H1 (cell line): ENCODE results near the gene INPP4B. TPM values are rescaled to one million over a fixed set of nuclear protein-coding genes. Genes with fewer than 3 reads are reported as not detected.

Experiments
- CTCF ChIA-PET: fragments of 300-600 bp; sonication (Branson Sonifier 250); formaldehyde crosslinking; loops from one replicate; lab custom pipeline; 2021; ENCODE audit not compliant: partially characterized antibody; lab: Charles Lee
- POLR2A ChIA-PET: fragments of 300-600 bp; sonication (Branson Sonifier 250); formaldehyde crosslinking; loops from one replicate; lab custom pipeline; 2021; ENCODE audit warnings: inconsistent platforms; ENCODE audit not compliant: partially characterized antibody; lab: Charles Lee
- DNase-seq, 2 experiments: peaks; one replicate each; pipeline versions ENCODE4 v3.0.0 to v3.0.0-alpha.2; 2010 to 2022; ENCODE audit warnings: low spot score in 2 of 2, low read depth in 1 of 2, mixed read lengths in 1 of 2
- FAIRE-seq: peaks from 2 replicates; lab custom pipeline; 2011; peaks lifted over from hg19 to GRCh38; lab: Jason Lieb, UNC
- H2AFZ ChIP-seq: 2 replicates; pipeline ENCODE4 v1.8.1; 2012; ENCODE audit warnings: low read length, inconsistent platforms
- H2AK5ac ChIP-seq: 2 replicates; pipeline ENCODE4 v1.6.1; 2013; ENCODE audit warnings: low read depth, low read length
- H2BK120ac ChIP-seq: replicated peaks from 2 replicates; pipeline ENCODE3; 2013; ENCODE audit warnings: low read depth, low read length, inconsistent platforms
- H2BK12ac ChIP-seq: 2 replicates; pipeline ENCODE4 v1.6.1; 2013; ENCODE audit warnings: low read depth, low read length
- H2BK15ac ChIP-seq: 2 replicates; pipeline ENCODE4 v1.6.1; 2013; ENCODE audit warnings: low read length
- H2BK20ac ChIP-seq: 2 replicates; pipeline ENCODE4 v1.6.1; 2013; ENCODE audit warnings: low read length
- H2BK5ac ChIP-seq: 2 replicates; pipeline ENCODE4 v1.6.1; 2013; ENCODE audit warnings: low read depth, low read length
- H3K14ac ChIP-seq: 2 replicates; pipeline ENCODE4 v1.6.1; 2013; ENCODE audit warnings: inconsistent platforms; ENCODE audit not compliant: insufficient read length
- H3K18ac ChIP-seq: 2 replicates; pipeline ENCODE4 v1.6.1; 2013; ENCODE audit warnings: low read length; ENCODE audit errors: extremely low read depth
- H3K23ac ChIP-seq: 2 replicates; pipeline ENCODE4 v1.6.1; 2013; ENCODE audit warnings: inconsistent platforms; ENCODE audit not compliant: insufficient read length
- H3K23me2 ChIP-seq: 2 replicates; pipeline ENCODE4 v1.6.1; 2013; ENCODE audit warnings: low read depth, low read length
- H3K27ac ChIP-seq: 2 replicates; pipeline ENCODE4 v1.6.1; 2011; ENCODE audit warnings: low read depth, low read length, inconsistent platforms
- H3K27me3 ChIP-seq, 4 experiments: replicated peaks in 1 of 4; 1 replicate in 1 of 4; 2 replicates in 3 of 4; pipeline versions ENCODE4 v1.6.1 to v1.8.1; 2011 to 2013; ENCODE audit warnings: low read length in 3 of 4, mild to moderate bottlenecking in 3 of 4, inconsistent platforms in 2 of 4, mixed read lengths in 2 of 4, moderate library complexity in 1 of 4; ENCODE audit not compliant: control insufficient read depth in 3 of 4, insufficient read depth in 3 of 4; ENCODE audit errors: extremely low read depth in 1 of 4
- H3K36me3 ChIP-seq, 4 experiments: 2 replicates each; pipeline versions ENCODE4 v1.6.1 to v1.8.1; 2011 to 2013; ENCODE audit warnings: mild to moderate bottlenecking in 4 of 4, low read length in 3 of 4, moderate library complexity in 2 of 4, control low read depth in 1 of 4, inconsistent platforms in 1 of 4; ENCODE audit not compliant: insufficient read depth in 4 of 4, control insufficient read depth in 2 of 4
- H3K4ac ChIP-seq: replicated peaks from 2 replicates; pipeline ENCODE3; 2013; ENCODE audit warnings: low read length, low read depth, mixed read lengths, inconsistent platforms; ENCODE audit not compliant: insufficient read length
- H3K4me1 ChIP-seq, 4 experiments: replicated peaks in 1 of 4; 1 replicate in 1 of 4; 2 replicates in 3 of 4; pipeline versions ENCODE4 v1.6.1 to v1.8.1; 2011 to 2013; ENCODE audit warnings: low read length in 3 of 4, inconsistent platforms in 2 of 4, mixed read lengths in 1 of 4; ENCODE audit not compliant: insufficient read depth in 4 of 4, control insufficient read depth in 3 of 4
- H3K4me2 ChIP-seq, 2 experiments: 2 replicates each; pipeline versions ENCODE4 v1.6.1 to v1.8.1; 2011 to 2013; ENCODE audit warnings: low read depth in 2 of 2, low read length in 2 of 2, control low read depth in 1 of 2, inconsistent platforms in 1 of 2, mild to moderate bottlenecking in 1 of 2; ENCODE audit not compliant: insufficient read depth in 1 of 2
- H3K4me3 ChIP-seq, 4 experiments: fragments of 200-600, 300-600 bp in 1 of 4; sonication (generic), shearing (Covaris generic), sonication (Bioruptor Twin) in 1 of 4; 2 replicates each; pipeline versions ENCODE4 v1.5.1 to v1.8.1; 2011 to 2016; ENCODE audit warnings: low read length in 4 of 4, low read depth in 3 of 4, control low read depth in 2 of 4, inconsistent platforms in 2 of 4, mild to moderate bottlenecking in 2 of 4, mixed read lengths in 1 of 4, moderate library complexity in 1 of 4; ENCODE audit not compliant: insufficient read depth in 2 of 4; ENCODE audit errors: extremely low read depth in 1 of 4
- H3K56ac ChIP-seq: replicated peaks from 2 replicates; pipeline ENCODE3; 2013; ENCODE audit warnings: low read depth, mild to moderate bottlenecking, mixed read lengths, low read length, inconsistent platforms; ENCODE audit not compliant: insufficient read length
- H3K79me1 ChIP-seq: 2 replicates; pipeline ENCODE4 v1.6.1; 2013; ENCODE audit warnings: low read depth, low read length, control low read depth
- H3K79me2 ChIP-seq, 2 experiments: 2 replicates each; pipeline versions ENCODE4 v1.6.1 to v1.8.1; 2012 to 2013; ENCODE audit warnings: low read length in 2 of 2, mild to moderate bottlenecking in 2 of 2, inconsistent platforms in 1 of 2; ENCODE audit not compliant: insufficient read depth in 2 of 2, control insufficient read depth in 1 of 2
- H3K9ac ChIP-seq, 4 experiments: replicated peaks in 1 of 4; 1 replicate in 1 of 4; 2 replicates in 3 of 4; pipeline versions ENCODE4 v1.6.1 to v1.8.1; 2011 to 2013; ENCODE audit warnings: low read depth in 3 of 4, low read length in 3 of 4, control low read depth in 2 of 4, mild to moderate bottlenecking in 2 of 4, moderate library complexity in 2 of 4, inconsistent platforms in 1 of 4; ENCODE audit errors: extremely low read depth in 1 of 4
- H3K9me3 ChIP-seq, 2 experiments: 2 replicates each; pipeline versions ENCODE4 v1.6.1 to v1.8.1; 2012 to 2013; ENCODE audit warnings: mild to moderate bottlenecking in 2 of 2, moderate library complexity in 2 of 2, control low read depth in 1 of 2, inconsistent platforms in 1 of 2, low read depth in 1 of 2, low read length in 1 of 2, mixed read lengths in 1 of 2; ENCODE audit not compliant: insufficient read depth in 2 of 2
- H4K20me1 ChIP-seq, 2 experiments: replicated peaks in 1 of 2; 2 replicates each; pipeline versions ENCODE3 to v1.8.1; 2011 to 2013; ENCODE audit warnings: inconsistent platforms in 2 of 2, low read length in 2 of 2, mild to moderate bottlenecking in 1 of 2; ENCODE audit not compliant: insufficient read depth in 2 of 2, control insufficient read depth in 1 of 2
- H4K5ac ChIP-seq: 2 replicates; pipeline ENCODE4 v1.6.1; 2013; ENCODE audit warnings: low read length, low read depth, mixed read lengths, inconsistent platforms; ENCODE audit not compliant: insufficient read length
- H4K8ac ChIP-seq: 2 replicates; pipeline ENCODE4 v1.8.0; 2013; ENCODE audit warnings: mild to moderate bottlenecking, moderate library complexity, low read length, inconsistent platforms; ENCODE audit not compliant: insufficient read depth; ENCODE audit errors: extremely low read depth
- H4K91ac ChIP-seq: replicated peaks from 2 replicates; pipeline ENCODE3; 2013; ENCODE audit warnings: low read length, mixed read lengths, inconsistent platforms; ENCODE audit not compliant: insufficient read length
- BACH1 ChIP-seq: IDR thresholded peaks from 2 replicates; pipeline ENCODE4 v1.6.1; 2012; ENCODE audit warnings: low read length, improper control_type of control experiment
- CHD1 ChIP-seq: IDR thresholded peaks from 2 replicates; pipeline ENCODE4 v1.6.1; 2012; ENCODE audit warnings: low read depth, low read length, improper control_type of control experiment
- EGR1 ChIP-seq: IDR thresholded peaks from 2 replicates; pipeline ENCODE4 v1.6.1; 2011; ENCODE audit warnings: low read depth, low read length, borderline replicate concordance
- FOSL1 ChIP-seq: IDR thresholded peaks from 2 replicates; pipeline ENCODE4 v1.6.1; 2011; ENCODE audit warnings: mild to moderate bottlenecking, low read depth, low read length, moderate library complexity; ENCODE audit not compliant: insufficient read depth
- JUND ChIP-seq: IDR thresholded peaks from 2 replicates; pipeline ENCODE4 v1.6.1; 2011; ENCODE audit warnings: mild to moderate bottlenecking, improper control_type of control experiment, low read length
- PHF8 ChIP-seq: fragments of 200-600 bp; sonication (generic); conservative IDR thresholded peaks from 2 replicates; pipeline ENCODE4 v1.7.1; 2012; ENCODE audit warnings: low read depth, mild to moderate bottlenecking, inconsistent platforms, low read length, moderate library complexity
- RXRA ChIP-seq: IDR thresholded peaks from 2 replicates; pipeline ENCODE4 v1.6.1; 2011; ENCODE audit warnings: low read depth, mild to moderate bottlenecking, low read length, moderate library complexity; ENCODE audit not compliant: insufficient read depth
- SIRT6 ChIP-seq: IDR thresholded peaks from one replicate; pipeline ENCODE4 v1.7.1; 2012; ENCODE audit warnings: low read length, inconsistent platforms
- SP1 ChIP-seq: IDR thresholded peaks from 2 replicates; pipeline ENCODE4 v1.6.1; 2011; ENCODE audit warnings: low read depth, low read length
- WGBS, 2 experiments: shearing (Covaris generic) in 1 of 2; methylation state at CpG; one replicate each; pipeline versions ENCODE4 v1.1.6 to v1.1.7; 2013 to 2015; ENCODE audit warnings: low lambda C conversion rate in 2 of 2, mixed read lengths in 2 of 2, inconsistent platforms in 1 of 2, low coverage in 1 of 2, missing lambda C conversion rate in 1 of 2; ENCODE audit not compliant: insufficient replicate concordance in 2 of 2, insufficient coverage in 1 of 2, insufficient read length in 1 of 2; ENCODE audit errors: extremely low coverage in 1 of 2, missing lambda C conversion rate in 1 of 2; 5-methylcytosine and 5-hydroxymethylcytosine counted together
- polyA plus RNA-seq, 7 experiments: library from polyadenylated mRNA; depleted of rRNA in 3 of 7; stranded (reverse) in 5 of 7; unstranded in 2 of 7; fragments of >200 nt in 5 of 7; fragments of 200-250 nt in 2 of 7; gene quantifications; 1 replicate in 5 of 7; 2 replicates in 1 of 7; 4 replicates in 1 of 7; pipeline versions ENCODE4 v1.2.1 to v1.2.3, GENCODE V29; 2011 to 2013; ENCODE audit warnings: missing spikeins in 2 of 7, mixed read lengths in 2 of 7
- total RNA-seq: library from RNA; stranded (reverse); fragmentation: NEBNext Ultra II Directional; extraction: Animal tissue kit (Norgen Biotek cat#: 25700); gene quantifications from 2 replicates; pipeline ENCODE4 v1.2.1, GENCODE V29; 2021

The INPP4B gene
- total and polyA plus RNA-seq, 2 of the 8 experiments (the other 6 are each of a cell fraction or from before 2014, with no cell fraction given), result 0.11 to 0.54 TPM

DNA sequence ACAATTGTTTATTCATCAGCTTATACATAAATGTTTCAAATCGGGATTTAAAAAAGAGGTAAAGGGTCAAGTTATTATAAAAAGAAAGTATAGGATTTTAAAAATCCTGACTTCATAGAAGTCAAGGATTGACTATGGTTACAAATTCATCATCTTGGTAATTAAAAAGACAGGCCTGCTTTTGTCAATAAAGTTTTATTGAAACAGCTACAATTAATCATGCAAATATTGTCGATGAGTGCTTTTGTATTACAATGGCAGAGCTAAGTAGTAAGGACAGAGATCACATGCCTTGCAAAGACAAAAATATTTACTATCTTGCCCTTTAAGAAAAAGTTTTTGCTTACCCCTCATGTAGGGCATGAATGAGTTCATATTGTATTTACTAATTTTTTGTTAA lies 614.3 kb downstream of the INPP4B start:
- Histone ChIP-seq H3K79me2 (no peaks in the 10 kb centered on the region), H3K36me3 (no peaks in the 10 kb centered on the region), H3K79me1 (no peaks in the 10 kb centered on the region), H4K20me1 (no peaks in the 10 kb centered on the region), H3K18ac (no peak overlapping the region), H3K4ac (no peak overlapping the region), H4K8ac (no peak overlapping the region), H3K4me1 (no peaks in the 10 kb centered on the region), H2BK120ac (no peak overlapping the region), H2AK5ac (no peak overlapping the region), H2BK12ac (no peak overlapping the region), H3K9me3 (no peaks in the 10 kb centered on the region), H3K9ac (no peak overlapping the region), H3K56ac (no peak overlapping the region), H3K27ac (no peak overlapping the region), H2BK5ac (no peak overlapping the region), H4K91ac (no peak overlapping the region), H3K4me3 (no peak overlapping the region), H3K27me3 (no peaks in the 10 kb centered on the region), H4K5ac (no peak overlapping the region), H3K4me2 (no peak overlapping the region), H3K23ac (no peak overlapping the region), H2BK20ac (no peak overlapping the region), H3K14ac (no peak overlapping the region), H3K23me2 (no peaks in the 10 kb centered on the region), H2AFZ (no peak overlapping the region), H2BK15ac (no peak overlapping the region)
- ChIA-PET CTCF (no interaction called here), POLR2A (no interaction called here)
- TF ChIP-seq PHF8 (no peak), BACH1 (no peak), SIRT6 (no peak), RXRA (no peak), SP1 (no peak), CHD1 (no peak), JUND (no peak), EGR1 (no peak), FOSL1 (no peak)
- 88% methylated on average over 2 of the region's 2 CpGs; no CpG with 5 or more reads in 1 of the 2 experiments for WGBS, 2 experiments
- DNase-seq, result no peak
- FAIRE-seq, result no peak
